PC-3 (cell line): ENCODE results near the gene UFSP2. TPM values are rescaled to one million over a fixed set of nuclear protein-coding genes. Genes with fewer than 3 reads are reported as not detected.

ENCODE experiments used
- ATAC-seq: fragments of 200-7000 bp; cut with Tn5 transposase; 2 replicates; pipeline ENCODE4 v1.9.1; 2020; ENCODE audit warnings: mild to moderate bottlenecking, moderate library complexity
- BruUV-seq: library from RNA; stranded (reverse); fragments of 400-500 nt; replicated peaks from 2 replicates; lab custom pipeline; 2021; lab: Mats Ljungman, UMichigan
- CTCF ChIA-PET: fragments of 300-600 bp; sonication (Branson Sonifier 250); formaldehyde crosslinking; loops from one replicate; lab custom pipeline; 2022; ENCODE audit warnings: antibody characterized with exemption; lab: Charles Lee
- POLR2A ChIA-PET: fragments of 300-600 bp; sonication (Branson Sonifier 250); formaldehyde crosslinking; loops from one replicate; lab custom pipeline; 2022; ENCODE audit warnings: antibody characterized with exemption; ENCODE audit not compliant: unreplicated experiment; lab: Charles Lee
- DNase-seq: peaks from one replicate; pipeline ENCODE4 v3.0.0-alpha.2; 2015
- H2AFZ ChIP-seq: fragments of 300-600 bp; sonication (generic); 2 replicates; pipeline ENCODE4 v1.6.0; 2016; ENCODE audit warnings: antibody characterized with exemption, low read length
- H3F3A ChIP-seq: fragments of 300-600 bp; sonication (generic); one replicate; pipeline ENCODE4 v1.6.0; 2017; ENCODE audit warnings: antibody characterized with exemption, low read length, control low read depth, mild to moderate bottlenecking; ENCODE audit not compliant: unreplicated experiment
- H3K27ac ChIP-seq: fragments of 300-600 bp; sonication (generic); 2 replicates; pipeline ENCODE4 v1.5.1; 2016; ENCODE audit warnings: mild to moderate bottlenecking, low read length
- H3K27me3 ChIP-seq: fragments of 300-600 bp; sonication (generic); 2 replicates; pipeline ENCODE4 v1.6.1; 2016; ENCODE audit warnings: low read length, mixed read lengths
- H3K36me3 ChIP-seq: fragments of 300-600 bp; sonication (generic); 2 replicates; pipeline ENCODE4 v1.6.1; 2016; ENCODE audit warnings: low read depth, mixed run types, low read length, mixed read lengths
- H3K4me1 ChIP-seq: fragments of 300-600 bp; sonication (generic); 2 replicates; pipeline ENCODE4 v1.5.1; 2016; ENCODE audit warnings: low read length; ENCODE audit not compliant: insufficient read depth
- H3K4me2 ChIP-seq: fragments of 300-600 bp; sonication (generic); 2 replicates; pipeline ENCODE4 v1.6.0; 2016; ENCODE audit warnings: low read length
- H3K4me3 ChIP-seq: fragments of 300-600 bp; sonication (generic); 2 replicates; pipeline ENCODE4 v1.5.1; 2016; ENCODE audit warnings: mild to moderate bottlenecking, low read length, mixed read lengths
- H3K79me2 ChIP-seq: fragments of 300-600 bp; sonication (generic); 2 replicates; pipeline ENCODE4 v1.6.1; 2017; ENCODE audit warnings: low read length, mixed read lengths
- H3K9ac ChIP-seq: fragments of 300-600 bp; sonication (generic); 2 replicates; pipeline ENCODE4 v1.6.0; 2016; ENCODE audit warnings: mild to moderate bottlenecking, low read length
- H3K9me2 ChIP-seq: fragments of 300-600 bp; sonication (generic); replicated peaks from 2 replicates; pipeline ENCODE4 v1.6.1; 2016; ENCODE audit warnings: mixed run types, low read length, mixed read lengths
- H3K9me3 ChIP-seq: fragments of 300-600 bp; sonication (generic); 2 replicates; pipeline ENCODE4 v1.6.1; 2016; ENCODE audit warnings: low read length, mixed read lengths
- H4K20me1 ChIP-seq: fragments of 300-600 bp; sonication (generic); 2 replicates; pipeline ENCODE4 v1.6.1; 2016; ENCODE audit warnings: low read length, mixed read lengths
- CTCF ChIP-seq: fragments of 300-600 bp; sonication (generic); conservative IDR thresholded peaks from 2 replicates; pipeline ENCODE4 v1.5.1; 2017; ENCODE audit warnings: antibody characterized with exemption, low read depth, mild to moderate bottlenecking, low read length
- EZH2 ChIP-seq: fragments of 300-600 bp; sonication (generic); IDR thresholded peaks from one replicate; pipeline ENCODE4 v1.6.1; 2017; ENCODE audit warnings: antibody characterized with exemption, mild to moderate bottlenecking, low read length; ENCODE audit not compliant: unreplicated experiment
- EZH2phosphoT487 ChIP-seq: fragments of 300-600 bp; sonication (generic); IDR thresholded peaks from 2 replicates; pipeline ENCODE4 v1.6.1; 2018; ENCODE audit warnings: mild to moderate bottlenecking, antibody characterized with exemption, low read length, borderline replicate concordance
- intact Hi-C: fragments of 100-400 bp; cut with micrococcal nuclease; formaldehyde crosslinking; loops from 2 replicates; pipeline ENCODE4 v1.9.0; 2023
- total RNA-seq: library from RNA; depleted of rRNA; stranded (reverse); fragments of >200 nt; gene quantifications from 2 replicates; pipeline ENCODE4 v1.2.3, GENCODE V29; 2014

Gene UFSP2
- total RNA-seq, 1 experiment from 2014 or later: 27.0 TPM

DNA sequence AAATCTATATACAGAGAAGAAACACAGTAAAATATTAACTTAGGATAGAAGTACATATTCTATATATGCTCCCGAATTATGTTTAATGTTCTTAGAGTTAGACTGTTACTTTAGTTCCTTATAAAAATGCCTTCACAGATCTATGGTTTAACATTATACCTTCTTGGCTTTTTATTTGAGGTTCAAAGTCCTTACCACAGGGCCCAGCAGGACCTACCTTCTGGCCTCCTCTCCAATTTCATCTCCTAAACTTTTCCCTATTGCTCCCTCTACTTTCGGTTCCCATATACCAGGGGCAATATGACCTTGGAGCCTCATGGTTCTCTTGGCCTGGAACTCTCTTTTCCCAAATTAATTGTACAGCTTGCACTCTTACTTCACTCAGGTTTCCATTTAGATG lies 17.3 kb downstream of the UFSP2 start:
- DNase-seq (no peak), ATAC-seq (no peak)
- Histone ChIP-seq H3K9me3 (no peaks in the 10 kb centered on the region), H3K4me3 (no peak overlapping the region), H3K27me3 (no peaks in the 10 kb centered on the region), H3K4me1 (no peaks in the 10 kb centered on the region), H2AFZ (no peak overlapping the region), H3K4me2 (no peak overlapping the region), H3K79me2 (no peaks in the 10 kb centered on the region), H4K20me1 (no peaks in the 10 kb centered on the region), H3K27ac (no peak overlapping the region), H3K9ac (no peak overlapping the region), H3F3A (no peaks in the 10 kb centered on the region), H3K9me2 (no peaks in the 10 kb centered on the region), H3K36me3 (no peaks in the 10 kb centered on the region; the same call in 1 of the 2 replicates)
- intact Hi-C loops: loop anchor here (10.0 kb wide), 1 partner anchor 186 kb away; no protein-coding TSS in a partner anchor
- no TSS peak for BruUV-seq
- CTCF ChIA-PET: no interaction called here
- POLR2A ChIA-PET: no interaction called here
- no peak for TF ChIP-seq CTCF
- no peak for TF ChIP-seq EZH2
- TF ChIP-seq EZH2phosphoT487: no peak

DNA sequence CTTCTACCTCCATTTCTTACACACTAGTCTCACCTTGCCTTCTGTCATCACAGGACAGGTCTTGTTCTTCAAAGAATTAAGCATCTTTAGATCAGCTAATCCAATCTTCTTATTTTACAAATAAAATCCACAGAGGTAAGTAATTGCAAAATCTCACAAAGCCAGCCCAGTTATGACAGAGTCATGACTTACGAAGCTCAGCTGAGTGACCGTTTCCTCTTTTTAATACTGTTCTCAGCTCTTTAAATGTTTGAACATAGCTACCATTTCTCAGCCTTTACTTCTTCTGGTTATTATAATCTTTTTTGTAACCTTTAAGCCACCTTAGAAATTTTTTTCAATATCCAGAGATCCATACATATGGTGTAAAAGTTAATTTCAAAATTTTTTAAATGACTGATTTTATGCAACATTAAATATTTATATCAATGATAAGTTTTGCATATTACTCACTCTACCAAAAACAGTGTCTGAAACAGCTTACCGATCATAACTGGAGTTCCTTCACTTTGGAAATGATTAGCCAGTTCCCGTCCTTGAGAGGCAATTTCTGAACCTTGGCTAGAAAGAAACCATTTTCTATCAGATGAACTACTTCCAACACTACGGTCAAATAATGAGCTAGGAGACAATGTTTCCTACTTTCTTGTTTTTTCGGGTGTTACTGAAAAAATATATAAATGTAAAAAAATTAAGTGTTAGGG lies 20.3 kb downstream of the UFSP2 start:
- TF ChIP-seq EZH2: no peak
- no peak for TF ChIP-seq EZH2phosphoT487
- no peak for TF ChIP-seq CTCF
- H3K4me2 ChIP-seq: no peak overlapping the region
- POLR2A ChIA-PET: interaction anchor here (0.6 kb wide), 1 partner anchor 27 kb away, joined by 3 read pairs; no protein-coding TSS in a partner anchor

GRCh38 chr4:185404031-185404430 lies 21.7 kb downstream of the UFSP2 start:
- DNase-seq: no peak
- Histone ChIP-seq H3K4me1 (no peaks in the 10 kb centered on the region), H3K4me2 (no peak overlapping the region), H3K9ac (no peak overlapping the region), H3K79me2 (no peaks in the 10 kb centered on the region), H3K9me2 (no peaks in the 10 kb centered on the region), H3K27ac (no peak overlapping the region), H4K20me1 (no peaks in the 10 kb centered on the region), H2AFZ (no peak overlapping the region), H3K9me3 (no peaks in the 10 kb centered on the region), H3K36me3 (peaks cover 8% of the 10 kb centered on the region; the same call in 1 of the 2 replicates), H3F3A (no peaks in the 10 kb centered on the region), H3K4me3 (no peak overlapping the region), H3K27me3 (no peaks in the 10 kb centered on the region)
- no peak for ATAC-seq
- no peak for TF ChIP-seq EZH2phosphoT487
- TF ChIP-seq EZH2: no peak
- TF ChIP-seq CTCF: no peak
- intact Hi-C loops: loop anchor here (10.0 kb wide), 1 partner anchor 191 kb away; no protein-coding TSS in a partner anchor
- no TSS peak for BruUV-seq
- POLR2A ChIA-PET: no interaction called here
- CTCF ChIA-PET: interaction anchor here (0.5 kb wide), 1 partner anchor 23 kb away, joined by 7 read pairs; no protein-coding TSS in a partner anchor

More for the DNA sequence above, 20.3 kb downstream of the UFSP2 start:
- Histone ChIP-seq H3K9me3 (no peaks in the 10 kb centered on the region), H3F3A (no peaks in the 10 kb centered on the region), H3K79me2 (no peaks in the 10 kb centered on the region), H2AFZ (no peak overlapping the region), H3K36me3 (peaks cover 3% of the 10 kb centered on the region; the same call in 1 of the 2 replicates), H3K9me2 (no peaks in the 10 kb centered on the region), H3K27me3 (no peaks in the 10 kb centered on the region), H4K20me1 (no peaks in the 10 kb centered on the region), H3K4me3 (no peak overlapping the region), H3K27ac (no peak overlapping the region), H3K4me1 (no peaks in the 10 kb centered on the region), H3K9ac (no peak overlapping the region)
- DNase-seq: no peak
- intact Hi-C loops: loop anchor here (10.0 kb wide), 1 partner anchor 189 kb away; no protein-coding TSS in a partner anchor
- CTCF ChIA-PET: no interaction called here
- no TSS peak for BruUV-seq
- no peak for ATAC-seq
